Endodermal cell (in vitro differentiated cells): ENCODE measurements around the gene DYRK1A. TPM values are rescaled to one million over a fixed set of nuclear protein-coding genes. Genes with fewer than 3 reads are reported as not detected.

Source experiments
- DNase-seq: peaks from one replicate; pipeline ENCODE4 v3.0.0-alpha.2; 2017
- H3K27ac ChIP-seq: 2 replicates; pipeline ENCODE4 v1.5.1; 2013; ENCODE audit warnings: mild to moderate bottlenecking, low read depth, low read length, moderate library complexity
- H3K27me3 ChIP-seq: 2 replicates; pipeline ENCODE4 v1.6.1; 2013; ENCODE audit warnings: mild to moderate bottlenecking, low read length, moderate library complexity; ENCODE audit not compliant: insufficient read depth, control insufficient read depth, poor library complexity, severe bottlenecking
- H3K36me3 ChIP-seq: 2 replicates; pipeline ENCODE4 v1.7.0; 2013; ENCODE audit warnings: mild to moderate bottlenecking, low read length, moderate library complexity; ENCODE audit not compliant: control insufficient read depth, insufficient read depth
- H3K4me1 ChIP-seq: one replicate; pipeline ENCODE4 v1.7.0; 2013; ENCODE audit warnings: low read length; ENCODE audit not compliant: control insufficient read depth, insufficient read depth
- H3K4me3 ChIP-seq: 2 replicates; pipeline ENCODE4 v1.5.1; 2013; ENCODE audit warnings: mild to moderate bottlenecking, low read length, moderate library complexity
- H3K9ac ChIP-seq: 2 replicates; pipeline ENCODE4 v1.6.1; 2013; ENCODE audit warnings: mild to moderate bottlenecking, low read length, moderate library complexity; ENCODE audit not compliant: poor library complexity, severe bottlenecking; ENCODE audit errors: extremely low read depth
- H3K9me3 ChIP-seq: 2 replicates; pipeline ENCODE4 v1.6.1; 2013; ENCODE audit warnings: mild to moderate bottlenecking, low read length, moderate library complexity; ENCODE audit not compliant: control insufficient read depth
- H3K27ac Mint-ChIP-seq: 2 replicates; pipeline ENCODE4 v1.8.0; 2020; ENCODE audit warnings: mixed read lengths
- H3K27me3 Mint-ChIP-seq: 2 replicates; pipeline ENCODE4 v1.8.0; 2021; ENCODE audit warnings: mild to moderate bottlenecking, mixed read lengths; ENCODE audit not compliant: insufficient read depth
- H3K36me3 Mint-ChIP-seq: 2 replicates; pipeline ENCODE4 v1.8.0; 2020; ENCODE audit warnings: low read depth, mixed read lengths
- H3K4me1 Mint-ChIP-seq: 2 replicates; pipeline ENCODE4 v1.8.0; 2020; ENCODE audit warnings: mixed read lengths
- H3K4me3 Mint-ChIP-seq: 2 replicates; pipeline ENCODE4 v1.8.0; 2020; ENCODE audit warnings: mild to moderate bottlenecking, moderate library complexity, mixed read lengths
- H3K9me3 Mint-ChIP-seq: 2 replicates; pipeline ENCODE4 v1.8.0; 2020; ENCODE audit warnings: mild to moderate bottlenecking, mixed read lengths
- CTCF ChIP-seq: fragments of 200-600 bp; sonication (generic); conservative IDR thresholded peaks from 2 replicates; pipeline ENCODE4 v1.5.0; 2021; ENCODE audit warnings: antibody characterized with exemption, mild to moderate bottlenecking
- WGBS, 2 experiments: methylation state at CpG; one replicate each; pipeline versions ENCODE4 v1.1.5 to v1.1.7; 2013; ENCODE audit warnings: missing lambda C conversion rate in 2 of 2, mixed read lengths in 1 of 2; ENCODE audit not compliant: insufficient coverage in 1 of 2, insufficient read length in 1 of 2; 5-methylcytosine and 5-hydroxymethylcytosine counted together
- total RNA-seq, 2 donors: library from RNA; stranded (reverse); fragmentation: NEBNext Ultra II Directional in 1 of 2; extraction: Animal tissue kit (Norgen Biotek cat#: 25700) in 1 of 2; gene quantifications; 2 replicates in 1 of 2; 3 replicates in 1 of 2; pipeline ENCODE4 v1.2.1, GENCODE V29; 2021

DYRK1A gene
- total RNA-seq, 2 donors from 2014 or later, result 73.9 to 75.2 TPM

GRCh38 chr21:37416914-37417313 lies 50.3 kb downstream of the DYRK1A start:
- H3K36me3 Mint-ChIP-seq, result peaks cover 2% of the 10 kb centered on the region
- peaks cover 8% of the 10 kb centered on the region for H3K4me1 ChIP-seq
- peaks cover 25% of the 10 kb centered on the region for H3K4me1 Mint-ChIP-seq

DNA sequence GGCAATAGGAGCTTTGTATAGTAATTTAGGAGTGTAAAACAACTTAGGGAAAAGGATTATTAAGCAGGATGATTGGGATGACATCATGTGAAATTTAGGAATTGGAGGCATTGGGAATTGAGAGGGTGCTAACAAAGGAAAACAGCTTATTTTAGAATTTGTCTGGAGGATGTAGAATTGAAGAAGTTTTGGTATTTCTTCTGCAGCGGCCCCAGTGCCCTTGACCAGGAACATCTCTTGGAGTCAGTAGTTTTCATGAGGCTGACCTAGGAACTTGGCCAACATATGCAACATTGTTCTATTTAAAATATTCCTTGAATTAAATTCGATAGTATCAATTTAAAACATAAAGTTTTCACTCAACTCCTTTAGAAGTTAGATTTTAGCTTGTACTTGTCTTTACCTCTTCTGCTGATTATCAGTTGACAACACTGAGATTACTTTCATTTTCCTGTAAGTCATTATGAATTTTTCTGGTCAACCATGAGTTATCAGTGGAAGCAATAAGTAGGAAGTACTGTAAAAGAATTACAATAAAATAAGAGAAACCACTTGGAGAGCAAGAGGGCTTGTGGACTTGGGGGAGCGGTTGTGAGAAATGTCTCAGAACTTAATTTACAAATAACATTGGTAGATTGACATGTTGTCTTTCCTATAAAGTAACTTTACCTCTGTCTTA lies 52.8 kb downstream of the DYRK1A start:
- DNase-seq, result no peak
- Histone ChIP-seq H3K27me3 (no peaks in the 10 kb centered on the region), H3K9me3 (no peaks in the 10 kb centered on the region), H3K36me3 (peaks cover 32% of the 10 kb centered on the region), H3K9ac (no peak overlapping the region), H3K27ac (no peak overlapping the region), H3K4me3 (no peak overlapping the region), H3K4me1 (peaks cover 4% of the 10 kb centered on the region)
- Mint-ChIP-seq H3K4me3 (no peak overlapping the region), H3K27me3 (no peaks in the 10 kb centered on the region), H3K27ac (peak overlapping the region; percentile 75), H3K9me3 (no peaks in the 10 kb centered on the region), H3K36me3 (peaks cover 15% of the 10 kb centered on the region), H3K4me1 (peaks cover 18% of the 10 kb centered on the region)
- no peak for TF ChIP-seq CTCF
- 98 to 100% methylated on average over 1 to 3 of the region's 3 CpGs for WGBS, 2 experiments

More at GRCh38 chr21:37416914-37417313, 50.3 kb downstream of the DYRK1A start:
- H3K4me3 Mint-ChIP-seq, result no peak overlapping the region
- TF ChIP-seq CTCF, result no peak
- H3K9me3 Mint-ChIP-seq, result no peaks in the 10 kb centered on the region
- H3K9ac ChIP-seq, result no peak overlapping the region
- no peaks in the 10 kb centered on the region for H3K27me3 ChIP-seq
- WGBS, 2 experiments, result 96% methylated on average over 2 of the region's 2 CpGs; no CpG with 5 or more reads in 1 of the 2 experiments
- no peak overlapping the region for H3K4me3 ChIP-seq
- H3K27me3 Mint-ChIP-seq, result no peaks in the 10 kb centered on the region
- no peak for DNase-seq
- no peak overlapping the region for H3K27ac Mint-ChIP-seq
- no peak overlapping the region for H3K27ac ChIP-seq
- no peaks in the 10 kb centered on the region for H3K9me3 ChIP-seq
- peaks cover 13% of the 10 kb centered on the region for H3K36me3 ChIP-seq

DNA sequence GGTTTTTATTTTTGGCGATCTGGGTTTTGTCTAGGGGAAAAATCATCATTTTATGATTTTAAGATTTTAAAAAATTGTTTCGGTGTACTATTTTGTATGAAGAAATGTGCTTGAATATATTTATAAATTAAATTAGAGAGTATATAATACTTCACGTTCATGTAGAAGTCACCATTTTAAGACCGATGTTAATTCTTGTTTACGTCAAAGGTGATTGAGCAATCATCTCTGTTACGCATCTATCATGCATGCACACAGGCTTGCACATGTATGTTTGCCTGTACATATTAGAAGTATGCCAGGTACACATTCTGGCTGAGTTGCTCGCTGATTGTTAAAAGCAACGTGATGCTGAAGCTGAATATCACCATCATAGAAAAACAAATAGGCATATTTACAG lies 54.7 kb downstream of the DYRK1A start:
- no peak for DNase-seq
- Mint-ChIP-seq H3K27ac (no peak overlapping the region), H3K36me3 (peaks cover 24% of the 10 kb centered on the region), H3K9me3 (peaks cover 8% of the 10 kb centered on the region), H3K4me3 (no peak overlapping the region), H3K4me1 (peaks cover 12% of the 10 kb centered on the region), H3K27me3 (no peaks in the 10 kb centered on the region)
- Histone ChIP-seq H3K9me3 (peaks cover 8% of the 10 kb centered on the region), H3K4me3 (no peak overlapping the region), H3K27ac (no peak overlapping the region), H3K36me3 (peaks cover 46% of the 10 kb centered on the region), H3K27me3 (no peaks in the 10 kb centered on the region), H3K9ac (no peak overlapping the region), H3K4me1 (peaks cover 4% of the 10 kb centered on the region)
- no peak for TF ChIP-seq CTCF
- 97 to 98% methylated on average over 6 to 7 of the region's 8 CpGs for WGBS, 2 experiments
